Dedifferentiated amniotic fluid mesenchymal stem cell (primary cell): ENCODE data around the gene KRTAP27-1.

Experiments
- DNase-seq: peaks from one replicate; pipeline ENCODE4 v3.0.0-alpha.2; 2016; ENCODE audit errors: extremely low spot score

KRTAP27-1 gene

GRCh38 chr21:30289215-30289614 lies 48.3 kb downstream of the KRTAP27-1 start, which contains the start of gene KRTAP25-1:
TSS of gene KRTAP25-1 (minus strand) at chr21:30289514. CDS start at chr21:30289490, 24 bp downstream.
- DNase-seq, result no peak
